Measurements from ENCODE around the gene ALG8.
A peak's percentile ranks its signal among the peaks of the same experiment; 100 is the strongest.
"Not testable (repeated sequence)": the region's sequence is repeated elsewhere in the genome, so short reads cannot be mapped to it uniquely, and the experiment has no call there.

The ALG8 gene

DNA sequence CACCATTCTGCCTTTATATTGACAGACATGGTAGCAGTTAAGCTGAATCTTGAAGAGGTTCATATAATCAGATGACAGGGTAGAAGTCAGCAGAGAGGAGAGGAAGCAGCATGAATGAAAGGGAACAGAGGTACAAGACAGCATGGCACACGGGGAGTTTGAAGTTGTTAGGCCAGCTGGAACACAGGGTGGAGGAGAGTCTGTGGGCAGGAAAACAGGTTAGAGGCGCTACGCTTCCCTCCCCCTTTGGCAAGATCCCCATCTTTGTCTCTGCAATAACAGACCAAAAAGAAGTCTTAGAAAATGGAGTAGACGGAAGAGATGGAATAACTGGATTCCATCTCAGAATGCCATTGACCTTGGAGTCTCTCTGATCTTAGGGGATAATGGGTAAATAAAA lies 39.8 kb downstream of the ALG8 start:
- DNase-seq: peak; percentile 42

- DNase-seq: no peak
Measured at GRCh38 chr11:78097666-78098385, 41.6 kb downstream of the ALG8 start.

DNA sequence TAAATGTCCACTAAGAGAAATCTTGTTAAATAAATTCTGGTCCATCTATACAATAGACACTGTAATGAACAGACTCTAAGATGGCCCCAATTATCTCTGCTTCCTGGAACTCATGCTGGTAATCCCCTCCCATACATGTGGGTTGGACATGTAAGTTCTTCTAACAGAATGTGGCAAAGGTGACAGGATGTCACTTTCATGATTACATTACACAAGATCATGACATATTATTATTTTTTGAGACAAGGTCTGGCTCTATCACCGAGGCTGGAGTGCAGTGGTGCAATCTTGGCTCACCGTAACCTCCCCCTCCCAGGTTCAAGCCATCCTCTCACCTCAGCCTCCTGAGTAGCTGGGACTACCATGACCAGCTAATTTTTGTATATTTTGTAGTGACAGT lies 45.2 kb downstream of the ALG8 start:
- no peak for DNase-seq

- not testable (repeated sequence) for DNase-seq
Measured at GRCh38 chr11:78086521-78087074, 52.8 kb downstream of the ALG8 start.

GRCh38 chr11:78085972-78086371 lies 53.5 kb downstream of the ALG8 start:
- DNase-seq: peak; percentile 70

DNA sequence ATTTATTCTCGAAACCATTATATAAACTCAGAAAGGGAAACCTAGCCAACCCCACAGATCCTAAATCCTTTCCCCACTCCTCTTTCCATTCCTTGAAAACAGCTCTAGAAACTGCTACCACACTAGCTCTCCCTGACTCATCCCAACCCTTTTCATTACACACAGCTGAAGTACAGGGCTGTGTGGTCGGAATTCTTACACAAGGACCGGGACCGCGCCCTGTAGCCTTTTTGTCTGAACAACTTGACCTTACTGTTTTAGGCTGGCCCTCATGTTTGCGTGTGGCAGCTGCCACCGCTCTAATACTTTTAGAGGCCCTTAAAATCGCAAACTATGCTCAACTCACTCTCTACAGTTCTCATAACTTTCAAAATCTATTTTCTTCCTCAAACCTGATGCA lies 54.9 kb downstream of the ALG8 start:
- not testable (repeated sequence) for DNase-seq

DNA sequence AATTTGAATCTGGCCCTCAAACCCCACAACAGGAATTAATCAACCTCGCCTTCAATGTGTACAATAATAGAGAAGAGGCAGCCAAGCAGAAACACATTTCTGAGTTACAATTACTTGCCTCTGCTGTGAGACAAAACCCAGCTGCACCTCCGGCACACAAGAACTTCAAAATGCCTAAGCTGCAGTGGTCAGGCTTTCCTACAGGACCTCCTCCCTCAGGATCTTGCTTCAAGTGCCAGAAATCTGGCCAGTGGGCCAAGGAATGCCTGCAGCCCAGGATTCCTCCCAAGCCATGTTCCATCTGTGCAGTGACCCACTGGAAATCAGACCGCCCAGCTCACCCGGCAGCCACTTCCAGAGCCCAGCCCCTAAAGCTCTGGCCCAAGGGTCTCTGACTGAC lies 56.4 kb downstream of the ALG8 start:
- no peak for DNase-seq

GRCh38 chr11:78082146-78082545 lies 57.3 kb downstream of the ALG8 start:
- no peak for DNase-seq

- DNase-seq: no peak
Measured at GRCh38 chr11:78081583-78081982, 57.8 kb downstream of the ALG8 start.

GRCh38 chr11:78080818-78081495 lies 58.5 kb downstream of the ALG8 start:
- DNase-seq: no peak

DNA sequence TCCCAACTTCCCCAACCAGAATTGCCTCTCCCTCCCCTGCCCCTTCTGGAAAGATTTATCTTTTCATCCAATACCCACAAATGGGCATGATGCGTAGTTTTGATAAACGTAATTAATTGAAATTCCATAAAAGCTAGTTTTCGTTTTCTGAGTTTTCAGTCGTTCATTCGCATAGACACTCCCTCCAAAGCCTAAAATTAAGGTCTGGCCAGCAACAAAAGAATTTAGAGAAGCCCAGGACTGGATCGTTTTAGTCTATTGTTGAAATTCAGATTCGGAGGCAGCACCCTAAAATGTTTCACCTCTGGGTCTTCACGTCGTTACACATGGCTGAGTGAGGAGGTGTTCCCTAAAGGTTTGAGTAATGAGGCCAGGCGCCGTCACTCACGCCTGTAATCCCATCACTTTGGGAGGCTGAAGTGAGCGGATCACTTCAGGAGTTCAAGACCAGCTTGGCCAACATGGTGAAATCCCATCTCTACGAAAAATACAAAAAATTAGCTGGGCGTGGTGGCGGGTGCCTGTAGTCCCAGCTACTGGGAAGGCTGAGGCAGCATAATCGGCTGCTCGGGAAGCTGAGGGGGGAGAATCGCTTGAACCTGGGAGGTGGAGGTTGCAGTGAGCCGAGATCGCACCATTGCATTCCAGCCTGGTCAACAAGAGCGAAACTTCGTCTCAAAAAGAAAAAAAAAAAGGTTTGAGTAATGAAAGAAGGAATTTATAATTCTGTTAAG lies 59.2 kb downstream of the ALG8 start:
- DNase-seq: no peak

DNA sequence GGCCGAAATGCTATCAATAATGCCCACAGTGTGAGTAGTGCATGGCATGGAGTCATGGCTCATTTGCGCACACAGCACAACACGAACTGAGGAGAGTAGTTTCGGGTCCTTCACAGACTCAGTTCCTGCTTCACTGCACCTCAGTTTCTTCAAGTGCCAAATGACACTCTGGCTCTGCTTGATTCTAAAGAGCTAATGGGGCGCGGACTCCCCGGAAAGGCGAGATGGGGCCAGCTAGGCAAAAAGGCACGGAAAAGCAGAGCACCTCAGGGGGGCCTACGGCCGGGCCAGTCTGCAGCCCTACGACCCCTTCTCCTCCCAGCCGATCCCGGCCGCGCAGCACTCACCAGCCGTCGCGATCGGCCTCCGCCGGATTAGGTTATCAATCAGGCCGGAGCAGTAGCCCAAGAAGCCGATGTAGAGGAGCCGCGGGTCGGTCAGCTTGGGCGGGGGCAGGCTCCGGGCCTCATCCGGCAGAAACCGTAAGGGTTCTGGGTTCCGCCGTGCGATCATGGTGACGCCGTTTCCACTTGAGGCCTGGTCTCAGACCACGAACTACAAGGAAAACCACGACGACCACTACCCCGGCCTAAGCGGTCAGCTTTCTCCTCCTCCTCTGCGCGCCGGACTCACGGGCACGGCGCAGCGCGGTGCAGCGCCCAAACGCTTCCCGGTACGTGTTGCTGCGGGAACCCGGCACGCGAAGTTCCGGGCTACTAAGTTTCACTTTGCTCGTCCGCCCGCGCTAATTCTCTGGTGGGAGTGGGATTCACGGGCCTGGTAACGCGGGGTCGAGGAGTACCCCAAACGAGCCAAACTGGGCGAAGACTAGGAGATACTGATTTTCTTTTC lies 60.0 kb downstream of the ALG8 start, which contains the start of gene NDUFC2:
Gene NDUFC2, minus strand, starts transcription at position 631 of the 852 bp plus-strand sequence. Its CDS starts 118 bp downstream, at position 513.
- DNase-seq: peak; percentile 82

DNA sequence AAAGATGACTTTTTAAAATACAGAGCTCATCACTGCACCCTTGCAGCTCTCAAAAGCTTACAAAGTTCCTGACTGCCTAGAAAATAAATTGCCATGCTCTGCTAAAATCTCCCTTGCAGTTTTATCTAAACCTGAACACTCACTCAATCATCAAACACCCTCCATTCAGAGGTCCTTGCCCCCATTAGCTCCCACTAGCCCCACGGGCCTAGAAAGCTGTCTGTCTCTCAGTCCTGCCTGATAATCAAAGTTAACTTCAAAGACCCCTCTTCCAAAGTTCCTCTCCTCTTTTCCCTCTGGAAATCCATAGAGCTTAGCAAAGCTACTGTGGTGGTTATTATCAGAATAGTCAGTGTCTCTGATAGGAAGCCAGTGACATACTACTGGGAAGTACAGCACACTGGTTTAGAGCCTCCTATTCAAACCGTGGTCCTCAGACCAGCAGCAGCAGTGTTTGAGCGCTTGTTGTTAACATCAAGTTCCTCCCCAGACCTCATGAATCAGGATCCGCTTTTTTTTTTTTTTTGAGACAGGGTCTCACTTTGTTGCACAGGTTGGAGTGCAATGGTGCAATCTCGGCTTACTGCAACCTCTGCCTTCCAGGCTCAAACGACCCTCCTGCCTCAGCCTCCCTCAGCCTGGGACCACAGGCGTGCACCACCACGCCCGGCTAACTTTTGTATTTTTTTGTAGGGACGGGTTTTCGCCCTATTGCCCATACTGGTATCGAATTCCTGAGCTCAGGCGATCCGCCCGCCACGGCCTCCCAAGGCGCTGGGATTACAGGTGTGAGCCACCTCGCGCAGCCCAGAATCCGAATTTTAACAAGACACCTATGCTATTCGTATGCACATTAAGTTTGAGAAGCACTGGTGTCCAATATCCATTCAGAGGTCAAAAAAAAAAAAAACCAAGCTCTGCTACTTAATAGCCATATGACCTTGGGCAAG lies 60.9 kb downstream of the ALG8 start:
- DNase-seq: no peak

DNA sequence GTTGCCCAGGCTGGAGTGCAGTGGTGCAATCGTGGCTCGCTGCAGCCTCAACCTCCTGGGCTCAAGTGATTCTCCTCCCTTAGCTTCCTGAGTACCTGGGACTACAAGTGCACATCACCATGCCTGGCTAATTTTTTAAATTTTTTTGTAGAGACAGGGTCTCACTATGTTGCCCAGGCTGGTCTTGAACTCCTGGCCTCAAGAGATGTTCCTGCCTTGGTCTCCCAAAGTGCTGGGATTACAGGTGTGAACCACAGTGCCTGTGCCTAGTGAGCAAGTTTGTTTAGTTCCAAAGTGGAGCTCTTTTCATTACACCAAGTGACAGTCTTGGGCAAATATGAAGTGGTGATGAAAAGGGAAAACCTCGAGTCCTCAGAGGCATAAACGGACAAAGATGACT lies 61.8 kb downstream of the ALG8 start:
- DNase-seq: not testable (repeated sequence)

DNA sequence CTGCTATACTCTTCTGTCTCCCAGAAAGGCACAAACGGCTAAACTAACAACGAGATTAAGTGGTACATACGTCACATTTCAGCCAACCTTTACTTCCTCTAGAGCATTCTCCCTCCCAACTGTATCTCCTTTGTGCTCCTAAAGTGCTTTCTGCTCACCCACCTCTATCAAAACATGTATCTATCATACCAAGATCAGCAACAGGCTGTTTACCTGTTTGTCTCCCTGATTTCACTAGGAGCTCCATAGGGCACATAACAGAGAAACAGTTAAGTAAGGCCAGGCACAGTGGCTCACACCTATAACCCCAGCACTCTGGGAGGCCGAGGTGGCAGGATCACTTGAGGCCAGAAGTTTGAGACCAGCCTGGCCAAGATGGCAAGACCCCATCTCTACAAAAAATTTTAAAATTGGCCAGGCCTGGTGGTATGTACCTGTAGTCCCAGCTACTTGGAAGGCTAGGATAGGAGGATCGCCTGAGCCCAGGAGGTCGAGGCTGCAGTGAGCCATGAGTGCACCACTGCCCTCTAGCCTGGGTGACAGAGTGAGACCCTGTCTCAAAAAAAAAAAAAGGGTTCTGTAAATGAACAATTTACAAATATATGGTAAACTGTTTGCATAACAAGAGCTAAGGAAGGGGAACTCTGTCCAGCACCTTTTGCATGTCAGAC lies 62.6 kb downstream of the ALG8 start:
- no peak for DNase-seq

DNA sequence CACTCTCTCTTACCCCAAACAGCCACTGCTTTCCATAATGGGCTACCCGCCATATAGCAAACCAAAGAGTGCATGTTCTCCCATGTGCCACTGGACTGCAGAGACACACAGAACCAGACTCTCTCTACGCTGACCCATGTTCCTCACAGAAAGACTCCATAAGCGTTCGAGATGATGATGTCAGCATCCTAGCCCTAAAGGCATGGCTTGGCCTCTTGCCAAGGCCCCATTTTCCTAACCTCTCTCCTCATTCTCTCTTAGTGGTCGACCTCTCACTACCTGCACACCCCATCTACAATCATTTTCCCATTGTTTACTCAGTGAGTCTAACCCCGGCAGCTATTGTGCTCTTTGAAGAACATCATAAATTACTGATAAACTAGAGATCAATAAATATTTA lies 64.7 kb downstream of the ALG8 start:
- peak; percentile 9 for DNase-seq

- DNase-seq: no peak
Measured at GRCh38 chr11:78072455-78072854, 67.0 kb downstream of the ALG8 start.

- no peak for DNase-seq
Measured at GRCh38 chr11:78071717-78072116, 67.7 kb downstream of the ALG8 start.

DNA sequence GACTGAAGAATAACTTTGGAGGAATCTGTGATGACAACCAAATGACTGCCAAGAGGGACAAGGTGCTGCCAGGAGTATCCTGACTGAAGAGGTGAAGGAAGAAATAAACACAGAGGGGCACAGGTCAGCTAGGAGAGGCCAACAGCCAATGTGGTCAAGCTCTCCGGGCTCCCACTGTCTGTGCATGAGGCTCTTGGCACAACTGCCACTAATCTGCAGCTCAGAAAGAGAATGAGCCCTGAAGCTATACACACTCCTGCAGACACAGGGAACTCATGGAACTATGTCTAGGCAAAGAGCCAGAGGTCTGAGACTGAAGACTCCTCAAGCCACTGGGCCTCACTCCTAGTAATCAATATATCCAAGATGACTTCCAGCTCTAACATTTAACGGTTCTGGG lies 68.8 kb downstream of the ALG8 start:
- DNase-seq: no peak

GRCh38 chr11:78069465-78069864 lies 70.0 kb downstream of the ALG8 start:
- DNase-seq: peak; percentile 80

GRCh38 chr11:78067704-78068103 lies 71.7 kb downstream of the ALG8 start:
- no peak for DNase-seq

All from NCI-H345 (cell line).